Measurements from ENCODE around the gene CTNNA3. TPM values are rescaled to one million over a fixed set of nuclear protein-coding genes. Genes with fewer than 3 reads are reported as not detected.

The CTNNA3 gene
- total RNA-seq, 1 experiment from 2014 or later, result 0.02 TPM

GRCh38 chr10:65943451-65943850, 1752.5 kb downstream of the CTNNA3 start:
- CTCF ChIA-PET, result interaction anchor here (0.6 kb wide), 1 partner anchor 314 kb away, joined by 5 read pairs; no protein-coding TSS in a partner anchor
- intact Hi-C loops (cut with micrococcal nuclease), result no loop called here
- BruUV-seq (replicated peaks), result no TSS peak
- POLR2A ChIA-PET, result no interaction called here
- H3K9me3 Mint-ChIP-seq (ENCODE audit: unreplicated experiment), result no peaks in the 10 kb centered on the region
- no peak overlapping the region for H3K27ac Mint-ChIP-seq (ENCODE audit: low read depth, unreplicated experiment)
- H3K27me3 Mint-ChIP-seq (ENCODE audit: insufficient read depth, unreplicated experiment), result no peaks in the 10 kb centered on the region
- TF ChIP-seq CTCF (IDR thresholded peaks at IDR 0.05; ENCODE audit: unreplicated experiment), result no peak
- no peaks in the 10 kb centered on the region for H3K36me3 Mint-ChIP-seq (ENCODE audit: insufficient read depth, unreplicated experiment)
- no peak overlapping the region for H3K4me3 Mint-ChIP-seq (ENCODE audit: unreplicated experiment)
- no peak for DNase-seq (ENCODE audit: unreplicated experiment)
- no peaks in the 10 kb centered on the region for H3K4me1 Mint-ChIP-seq (ENCODE audit: insufficient read depth, unreplicated experiment)

- DNase-seq (ENCODE audit: unreplicated experiment), result no peak
- no peaks in the 10 kb centered on the region for H3K9me3 Mint-ChIP-seq (ENCODE audit: unreplicated experiment)
- H3K4me3 Mint-ChIP-seq (ENCODE audit: unreplicated experiment), result no peak overlapping the region
- ChIA-PET CTCF (no interaction called here), POLR2A (no interaction called here)
- no TSS peak for BruUV-seq (replicated peaks)
- no peak overlapping the region for H3K27ac Mint-ChIP-seq (ENCODE audit: low read depth, unreplicated experiment)
- intact Hi-C loops (cut with micrococcal nuclease), result no loop called here
- no peaks in the 10 kb centered on the region for H3K36me3 Mint-ChIP-seq (ENCODE audit: insufficient read depth, unreplicated experiment)
- H3K4me1 Mint-ChIP-seq (ENCODE audit: insufficient read depth, unreplicated experiment), result no peaks in the 10 kb centered on the region
- no peaks in the 10 kb centered on the region for H3K27me3 Mint-ChIP-seq (ENCODE audit: insufficient read depth, unreplicated experiment)
- TF ChIP-seq CTCF (IDR thresholded peaks at IDR 0.05; ENCODE audit: unreplicated experiment), result no peak
These were observed 1755.0 kb downstream of the CTNNA3 start for GRCh38 chr10:65940816-65941662.

GRCh38 chr10:65940105-65940504, 1755.9 kb downstream of the CTNNA3 start:
- H3K36me3 Mint-ChIP-seq (ENCODE audit: insufficient read depth, unreplicated experiment), result no peaks in the 10 kb centered on the region
- no peak for DNase-seq (ENCODE audit: unreplicated experiment)
- no peak overlapping the region for H3K4me3 Mint-ChIP-seq (ENCODE audit: unreplicated experiment)
- ChIA-PET POLR2A (no interaction called here), CTCF (no interaction called here)
- BruUV-seq (replicated peaks), result no TSS peak
- H3K27ac Mint-ChIP-seq (ENCODE audit: low read depth, unreplicated experiment), result no peak overlapping the region
- H3K27me3 Mint-ChIP-seq (ENCODE audit: insufficient read depth, unreplicated experiment), result no peaks in the 10 kb centered on the region
- no peaks in the 10 kb centered on the region for H3K4me1 Mint-ChIP-seq (ENCODE audit: insufficient read depth, unreplicated experiment)
- intact Hi-C loops (cut with micrococcal nuclease), result no loop called here
- no peak for TF ChIP-seq CTCF (IDR thresholded peaks at IDR 0.05; ENCODE audit: unreplicated experiment)
- no peaks in the 10 kb centered on the region for H3K9me3 Mint-ChIP-seq (ENCODE audit: unreplicated experiment)

GRCh38 chr10:65931291-65932070, 1764.5 kb downstream of the CTNNA3 start:
- CTCF ChIA-PET, result no interaction called here
- no TSS peak for BruUV-seq (replicated peaks)
- no peak for TF ChIP-seq CTCF (IDR thresholded peaks at IDR 0.05; ENCODE audit: unreplicated experiment)
- intact Hi-C loops (cut with micrococcal nuclease), result no loop called here
- no peaks in the 10 kb centered on the region for H3K36me3 Mint-ChIP-seq (ENCODE audit: insufficient read depth, unreplicated experiment)
- POLR2A ChIA-PET, result interaction anchor here (0.5 to 0.6 kb wide), 2 partner anchors 106 to 1599 kb away, joined by 3 to 4 read pairs; no protein-coding TSS in a partner anchor
- H3K9me3 Mint-ChIP-seq (ENCODE audit: unreplicated experiment), result no peaks in the 10 kb centered on the region
- H3K4me1 Mint-ChIP-seq (ENCODE audit: insufficient read depth, unreplicated experiment), result no peaks in the 10 kb centered on the region
- no peak for DNase-seq (ENCODE audit: unreplicated experiment)
- no peak overlapping the region for H3K27ac Mint-ChIP-seq (ENCODE audit: low read depth, unreplicated experiment)
- H3K27me3 Mint-ChIP-seq (ENCODE audit: insufficient read depth, unreplicated experiment), result no peaks in the 10 kb centered on the region
- no peak overlapping the region for H3K4me3 Mint-ChIP-seq (ENCODE audit: unreplicated experiment)
